Right cardiac atrium (tissue), 5 donors: ENCODE measurements around the gene TTC7B. TPM values are rescaled to one million over a fixed set of nuclear protein-coding genes. Genes with fewer than 3 reads are reported as not detected.

Experiments
- ATAC-seq, 2 donors: fragments of 200-7000 bp; cut with Tn5 transposase; one replicate each; pipeline versions ENCODE4 v1.8.0 to v1.9.1; 2020; ENCODE audit warnings: moderate library complexity in 2 of 2, mild to moderate bottlenecking in 1 of 2
- DNase-seq, 3 donors: peaks; one replicate each; pipeline ENCODE4 v3.0.0-alpha.2; 2020
- H3K27ac ChIP-seq: one replicate; pipeline ENCODE4 v1.5.1; 2013; ENCODE audit warnings: mild to moderate bottlenecking, low read length, control low read depth, moderate library complexity
- H3K27me3 ChIP-seq: one replicate; pipeline ENCODE4 v1.6.1; 2013; ENCODE audit not compliant: control insufficient read depth, insufficient read depth
- H3K4me1 ChIP-seq: one replicate; pipeline ENCODE4 v1.6.1; 2013; ENCODE audit warnings: low read length; ENCODE audit not compliant: control insufficient read depth, insufficient read depth
- H3K4me3 ChIP-seq: one replicate; pipeline ENCODE4 v1.5.1; 2013; ENCODE audit warnings: low read length, control low read depth
- H3K9me3 ChIP-seq: one replicate; pipeline ENCODE4 v1.6.1; 2013; ENCODE audit warnings: low read length; ENCODE audit not compliant: control insufficient read depth
- WGBS: extraction: QIAGEN DNeasy Blood & Tissue Kit; methylation state at CpG from one replicate; pipeline ENCODE4 v1.1.7; 2013; 5-methylcytosine and 5-hydroxymethylcytosine counted together
- intact Hi-C, 4 donors: fragments of 100-400 bp; cut with DNase I; formaldehyde crosslinking; loops; one replicate each; pipeline versions ENCODE4 v1.11.0 to v1.14.0; 2022 to 2023
- polyA plus RNA-seq: library from polyadenylated mRNA; stranded (reverse); fragments of 200-250 nt; gene quantifications from one replicate; pipeline ENCODE4 v1.2.3, GENCODE V29; 2013
- total RNA-seq, 4 donors: library from RNA; stranded (reverse); fragmentation: NEBNext Ultra II Directional; extraction: Animal tissue kit (Norgen Biotek cat#: 25700); gene quantifications; one replicate each; pipeline ENCODE4 v1.2.1, GENCODE V29; 2021
- donor health status: healthy with polysubstance abuse.
- donor health status: DM: no; HTN: yes; CAD: no.
- donor health status: DM: no; HTN: no; CAD: no.
- donor health status: DM: no; HTN: yes; CAD: no; lungs with severe emphysema.
- donor health status: DM: yes; HTN: yes; CAD: no.

Gene TTC7B
- total and polyA plus RNA-seq, 5 donors, result 38.1 to 88.7 (median 82.8) TPM

DNA sequence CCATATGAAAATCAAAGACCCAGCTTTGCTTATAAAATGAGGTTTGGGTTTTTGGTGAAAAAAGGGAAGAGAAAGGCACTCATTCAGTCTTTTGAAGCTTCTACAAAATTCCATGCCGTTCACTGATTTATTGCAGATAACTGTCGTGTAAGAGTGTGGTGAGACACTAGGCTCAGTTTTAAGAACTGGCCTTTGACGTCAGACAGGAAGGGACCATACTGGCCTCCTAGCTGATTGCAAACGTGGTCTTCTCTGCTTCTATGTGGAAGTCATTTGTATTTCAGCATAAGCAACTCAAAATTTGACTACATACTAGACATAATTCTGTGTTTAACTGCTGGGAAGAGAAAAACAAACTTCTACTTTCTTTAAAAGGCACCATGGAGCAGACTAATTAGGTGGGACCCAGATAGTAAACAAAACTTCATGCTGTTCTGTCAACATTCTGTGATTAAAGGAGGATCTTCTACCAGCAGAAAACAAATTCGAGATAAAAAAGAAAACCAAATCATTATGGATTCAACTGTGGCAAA lies 168.7 kb downstream of the TTC7B start:
- intact Hi-C loops, result no loop called here

DNA sequence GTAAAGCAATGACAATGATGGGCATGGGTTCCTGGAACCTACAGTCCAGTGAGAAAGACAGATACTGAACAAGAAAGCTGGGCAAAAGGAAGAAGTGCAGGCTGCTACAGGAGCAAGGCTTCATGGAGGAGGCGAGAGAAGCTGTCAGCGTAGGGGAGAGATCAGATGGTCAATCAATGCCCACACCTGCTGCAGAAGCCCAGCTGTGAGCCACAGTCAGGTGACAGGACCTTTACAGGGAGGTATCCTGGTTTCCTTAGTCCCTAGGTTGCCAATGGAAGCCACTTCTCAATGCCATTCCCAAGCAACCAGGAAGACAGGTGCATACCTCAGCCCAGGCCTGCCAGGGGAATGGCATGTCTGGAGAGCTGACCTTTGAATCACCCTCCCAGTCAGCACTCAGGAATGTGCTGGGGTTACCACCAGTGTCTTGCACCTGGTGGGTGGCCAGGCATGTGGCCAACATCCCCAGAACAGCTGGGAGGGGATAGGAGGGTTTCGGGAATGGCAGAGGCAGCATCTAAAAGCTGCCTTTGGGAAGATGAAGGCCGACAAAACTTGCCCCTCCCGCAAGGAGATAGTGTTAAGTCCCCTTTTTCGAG lies 170.3 kb downstream of the TTC7B start:
- no peak for DNase-seq
- intact Hi-C loops, result no loop called here
- H3K4me1 ChIP-seq, result peaks cover 6% of the 10 kb centered on the region
- no peak for ATAC-seq
- no peak overlapping the region for H3K4me3 ChIP-seq
- 95% methylated on average over 6 of the region's 6 CpGs for WGBS
- no peaks in the 10 kb centered on the region for H3K9me3 ChIP-seq
- H3K27me3 ChIP-seq, result no peaks in the 10 kb centered on the region
- no peak overlapping the region for H3K27ac ChIP-seq

More for the DNA sequence above, 168.7 kb downstream of the TTC7B start:
- no peaks in the 10 kb centered on the region for H3K27me3 ChIP-seq
- no peak overlapping the region for H3K4me3 ChIP-seq
- peaks cover 4% of the 10 kb centered on the region for H3K4me1 ChIP-seq
- WGBS, result 53% methylated on average over 5 of the region's 5 CpGs
- DNase-seq, result no peak
- ATAC-seq, result no peak
- H3K9me3 ChIP-seq, result no peaks in the 10 kb centered on the region
- H3K27ac ChIP-seq, result no peak overlapping the region

DNA sequence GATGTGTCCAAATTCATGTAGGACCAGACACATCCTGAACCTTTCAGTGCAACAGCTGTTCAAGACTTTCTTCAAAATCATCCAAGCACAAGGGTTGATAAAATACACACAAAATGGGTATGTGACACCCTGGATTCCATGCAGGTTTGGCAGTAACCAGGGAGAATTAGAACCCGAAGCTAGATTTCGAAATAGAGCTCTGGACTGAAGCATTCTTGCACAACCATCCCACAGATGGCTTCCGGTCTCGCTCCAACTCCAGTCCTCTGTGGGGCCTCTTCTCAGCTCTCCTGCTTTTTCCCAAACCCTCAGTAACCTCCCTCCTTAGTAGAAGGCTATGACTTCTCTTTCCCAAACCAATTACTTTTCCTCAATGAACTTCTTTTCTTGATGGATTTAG lies 171.3 kb downstream of the TTC7B start:
- H3K27ac ChIP-seq, result no peak overlapping the region
- no peaks in the 10 kb centered on the region for H3K27me3 ChIP-seq
- no peaks in the 10 kb centered on the region for H3K9me3 ChIP-seq
- ATAC-seq (peak; percentile 75 to 83), DNase-seq (peak; percentile 57 to 76 (median 76))
- peaks cover 6% of the 10 kb centered on the region for H3K4me1 ChIP-seq
- no peak overlapping the region for H3K4me3 ChIP-seq
- intact Hi-C loops, result no loop called here
- 59% methylated on average over 4 of the region's 4 CpGs for WGBS

DNA sequence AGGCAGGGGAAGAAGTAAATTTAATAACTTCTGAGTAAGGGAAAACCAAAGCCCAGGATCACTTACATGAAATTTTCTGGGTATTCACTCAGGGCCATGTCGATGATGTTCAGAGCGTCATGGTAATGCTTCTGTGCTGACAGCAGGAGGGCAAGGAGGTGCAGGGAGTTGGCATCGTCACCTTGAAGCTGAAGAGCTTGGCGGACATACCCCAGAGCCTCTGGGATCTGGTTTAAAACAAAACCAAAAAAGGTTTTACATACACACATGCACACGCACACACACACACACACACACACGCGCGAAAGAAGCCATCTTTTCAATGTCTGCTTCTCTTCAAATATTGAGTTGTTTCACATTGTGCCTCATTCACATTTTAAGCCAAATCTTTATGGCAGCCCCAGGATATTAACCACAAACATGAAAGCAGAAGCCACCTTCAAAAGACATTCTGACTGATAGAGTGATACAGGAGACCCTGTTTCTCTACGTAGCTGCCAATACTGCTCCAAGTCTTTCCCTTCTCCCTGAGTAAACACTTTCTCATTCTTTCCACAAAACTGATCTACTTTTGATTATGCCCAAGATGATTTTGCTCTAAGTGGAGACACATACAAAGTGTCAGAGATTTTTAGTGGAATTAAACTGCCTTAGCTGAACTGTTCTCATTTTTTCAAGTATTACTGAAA lies 172.1 kb downstream of the TTC7B start:
- DNase-seq (no peak), ATAC-seq (no peak)
- intact Hi-C loops, result no loop called here
- WGBS, result 67% methylated on average over 9 of the region's 9 CpGs
- Histone ChIP-seq H3K9me3 (no peaks in the 10 kb centered on the region), H3K4me1 (peaks cover 6% of the 10 kb centered on the region), H3K27me3 (no peaks in the 10 kb centered on the region), H3K4me3 (no peak overlapping the region), H3K27ac (no peak overlapping the region)

DNA sequence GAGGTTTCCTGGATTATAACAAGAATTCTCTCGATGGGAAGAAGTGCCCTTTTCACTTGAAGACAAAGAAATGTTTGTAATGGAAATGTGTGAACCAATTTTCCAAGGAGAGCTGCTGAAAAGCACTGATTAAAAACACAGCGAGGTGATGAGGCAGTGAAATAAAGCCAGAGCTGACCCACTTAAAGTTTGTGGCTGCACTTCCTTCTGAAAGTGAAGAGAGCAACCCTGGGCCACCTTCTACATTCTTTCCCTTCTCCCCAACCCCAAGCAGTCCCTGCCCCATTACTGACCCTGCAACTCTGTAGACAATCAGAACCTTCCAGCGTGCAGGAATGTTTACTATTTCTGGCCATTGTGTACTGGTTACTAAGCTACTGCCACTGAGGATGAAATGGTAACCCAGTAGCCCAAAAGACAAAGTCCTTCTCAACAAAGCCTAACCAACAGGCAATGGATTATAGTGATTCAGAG lies 173.9 kb downstream of the TTC7B start:
- no peak for DNase-seq
- peak; percentile 72 to 73 for ATAC-seq
- Histone ChIP-seq H3K27me3 (no peaks in the 10 kb centered on the region), H3K4me1 (peaks cover 6% of the 10 kb centered on the region), H3K4me3 (no peak overlapping the region), H3K9me3 (no peaks in the 10 kb centered on the region), H3K27ac (no peak overlapping the region)
- 23% methylated on average over 3 of the region's 3 CpGs for WGBS
- intact Hi-C loops, result no loop called here

DNA sequence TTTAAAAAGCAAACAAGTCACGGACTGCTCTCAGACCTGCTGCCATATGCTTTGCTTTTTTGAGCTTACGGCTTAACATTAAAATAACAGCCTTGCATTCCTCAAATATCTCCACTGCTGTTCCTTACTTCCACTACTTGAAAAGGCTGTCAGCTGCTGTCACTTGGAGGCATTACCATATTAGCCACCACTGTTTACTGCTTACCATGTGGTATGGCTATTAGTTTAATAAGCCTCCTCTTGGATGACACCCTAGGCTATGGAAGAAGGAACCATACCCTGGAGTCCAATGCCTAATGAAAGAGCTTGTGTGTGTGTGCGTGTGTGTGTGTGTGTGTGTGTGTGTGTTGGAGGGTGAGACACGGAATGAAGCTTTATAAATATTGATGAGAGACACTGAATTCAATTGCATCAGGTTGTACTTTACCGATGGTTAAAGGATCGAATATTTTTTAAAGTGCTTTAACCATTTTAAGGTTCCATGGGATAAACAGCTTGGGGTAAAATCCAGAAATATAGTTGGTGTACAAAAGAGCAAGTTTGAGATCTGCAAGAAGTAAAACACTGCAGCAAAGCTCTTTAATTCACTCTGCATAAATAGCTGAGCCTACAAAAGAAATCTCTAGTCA lies 174.5 kb downstream of the TTC7B start:
- Histone ChIP-seq H3K27me3 (no peaks in the 10 kb centered on the region), H3K4me3 (no peak overlapping the region), H3K9me3 (no peaks in the 10 kb centered on the region), H3K4me1 (peaks cover 6% of the 10 kb centered on the region), H3K27ac (peak overlapping the region; percentile 15)
- ATAC-seq (no peak), DNase-seq (no peak)
- WGBS, result 53% methylated on average over 6 of the region's 6 CpGs
- intact Hi-C loops, result no loop called here

DNA sequence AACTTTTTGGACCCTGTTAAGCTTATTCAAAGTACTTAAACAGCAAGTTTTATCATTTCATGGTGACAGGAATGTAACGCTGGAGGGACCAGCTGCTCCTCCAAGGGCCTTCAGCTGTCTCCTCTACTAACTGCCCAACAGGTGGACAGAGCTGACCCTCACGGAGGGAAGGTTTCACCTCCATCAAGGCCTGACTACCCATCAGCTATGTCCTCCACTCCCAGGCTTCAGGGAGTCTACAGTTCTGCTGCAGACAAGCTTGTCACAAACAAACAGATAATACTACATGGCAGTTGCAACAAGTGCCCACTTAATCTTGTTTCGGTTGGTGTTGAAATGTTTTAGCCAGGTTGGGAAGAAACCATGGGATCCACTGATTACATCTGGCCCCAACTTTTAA lies 175.1 kb downstream of the TTC7B start:
- no peak for DNase-seq
- no peaks in the 10 kb centered on the region for H3K9me3 ChIP-seq
- H3K27me3 ChIP-seq, result no peaks in the 10 kb centered on the region
- 64% methylated on average over 3 of the region's 3 CpGs for WGBS
- H3K4me1 ChIP-seq, result peaks cover 6% of the 10 kb centered on the region
- peak in 1 of 2 donors; percentile 44 for ATAC-seq
- intact Hi-C loops, result no loop called here
- H3K27ac ChIP-seq, result peak overlapping the region; percentile 39
- H3K4me3 ChIP-seq, result no peak overlapping the region

DNA sequence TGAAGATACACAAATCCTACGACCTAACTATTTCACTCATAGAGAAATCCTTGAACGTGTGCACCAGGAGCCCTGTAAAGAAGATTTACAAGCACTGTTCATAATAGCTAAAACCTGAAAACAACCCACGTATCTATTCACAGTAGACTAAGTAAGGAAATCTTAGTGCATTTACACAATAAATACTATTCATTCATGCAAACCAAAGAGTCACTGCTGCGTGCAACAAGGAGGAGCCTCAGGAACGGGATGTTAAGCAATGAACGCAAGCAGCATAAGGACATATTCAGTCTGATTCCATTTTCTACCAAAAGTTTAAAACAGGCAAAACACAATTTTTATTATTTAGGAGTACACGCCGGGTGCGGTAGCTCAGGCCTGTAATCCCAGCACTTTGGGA lies 176.6 kb downstream of the TTC7B start:
- no peaks in the 10 kb centered on the region for H3K9me3 ChIP-seq
- 92% methylated on average over 9 of the region's 9 CpGs for WGBS
- ATAC-seq (no peak), DNase-seq (no peak)
- intact Hi-C loops, result no loop called here
- peaks cover 2% of the 10 kb centered on the region for H3K4me1 ChIP-seq
- H3K27ac ChIP-seq, result no peak overlapping the region
- no peak overlapping the region for H3K4me3 ChIP-seq
- H3K27me3 ChIP-seq, result no peaks in the 10 kb centered on the region

DNA sequence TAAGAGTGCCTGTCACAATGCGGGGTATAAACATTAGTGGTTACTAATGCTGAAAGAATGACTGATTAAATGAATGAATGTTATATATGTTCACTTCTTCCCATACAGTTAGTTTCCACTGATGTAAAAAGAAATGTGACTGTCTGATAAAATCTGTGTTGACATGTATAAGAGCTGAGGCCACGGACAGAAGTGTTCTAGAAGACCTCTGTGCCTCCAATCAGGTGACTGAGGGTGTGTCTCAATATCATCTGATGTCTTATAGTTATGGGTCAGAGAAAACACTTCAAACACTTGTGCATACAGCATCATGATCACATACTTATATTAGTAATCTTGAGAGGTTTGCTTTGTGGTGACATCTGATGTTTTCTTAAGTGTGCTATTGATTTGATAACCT lies 183.4 kb downstream of the TTC7B start:
- WGBS, result 81% methylated on average over 2 of the region's 2 CpGs
- intact Hi-C loops, result no loop called here
- Histone ChIP-seq H3K4me3 (no peak overlapping the region), H3K9me3 (no peaks in the 10 kb centered on the region), H3K4me1 (peaks cover 10% of the 10 kb centered on the region), H3K27me3 (no peaks in the 10 kb centered on the region), H3K27ac (no peak overlapping the region)
- ATAC-seq (no peak), DNase-seq (no peak)

DNA sequence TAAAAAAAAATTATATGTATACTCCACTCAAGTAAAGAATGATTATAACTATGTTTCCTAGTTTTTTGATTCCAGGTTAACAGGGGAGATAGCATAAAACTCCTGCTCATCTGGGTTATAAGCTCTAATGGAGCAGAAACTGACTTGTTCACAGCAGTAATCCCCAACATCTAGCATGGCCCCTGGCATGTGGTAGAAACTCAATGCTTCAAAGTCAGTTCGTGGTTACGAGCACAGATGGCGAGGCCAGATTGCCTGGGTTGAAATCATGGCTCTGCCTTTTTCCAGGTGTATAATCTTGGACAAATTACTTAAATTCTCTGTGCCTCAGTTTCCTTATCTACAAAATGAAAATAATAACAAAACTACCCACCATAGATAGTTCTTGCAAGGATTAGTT lies 183.8 kb downstream of the TTC7B start:
- no peaks in the 10 kb centered on the region for H3K9me3 ChIP-seq
- no peak overlapping the region for H3K4me3 ChIP-seq
- intact Hi-C loops, result no loop called here
- DNase-seq (no peak), ATAC-seq (no peak)
- peaks cover 13% of the 10 kb centered on the region for H3K4me1 ChIP-seq
- no peaks in the 10 kb centered on the region for H3K27me3 ChIP-seq
- 95% methylated on average over 3 of the region's 3 CpGs for WGBS
- no peak overlapping the region for H3K27ac ChIP-seq

DNA sequence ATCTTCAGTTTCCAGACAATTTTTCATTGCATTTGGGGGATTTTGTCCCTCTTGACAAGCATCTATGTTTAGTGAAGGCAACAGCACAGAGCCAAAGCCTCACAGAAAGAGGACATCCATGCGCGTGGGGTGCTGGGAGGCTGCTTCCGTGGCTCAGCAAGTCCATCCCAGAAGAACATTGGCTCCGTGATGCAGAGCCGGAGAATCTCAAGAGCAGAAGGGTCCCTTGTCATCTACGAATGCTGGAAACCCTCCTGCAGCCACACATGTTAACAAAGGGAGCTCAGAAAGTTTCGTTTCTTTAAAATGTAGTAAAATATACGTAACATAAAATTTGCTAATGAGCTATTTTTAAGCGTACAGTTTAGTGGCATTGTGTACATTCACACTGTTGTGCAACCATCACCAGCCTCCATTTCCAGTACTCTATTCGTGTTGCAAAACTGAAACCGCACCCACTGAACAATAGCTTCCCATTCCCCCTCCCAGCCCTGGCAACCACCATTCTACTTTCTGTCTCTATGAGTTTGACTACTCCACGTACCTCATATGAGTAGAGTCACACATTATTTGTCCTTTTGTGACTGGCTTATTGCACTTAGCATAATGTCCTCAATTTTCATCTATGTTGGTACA lies 185.9 kb downstream of the TTC7B start:
- peaks cover 13% of the 10 kb centered on the region for H3K4me1 ChIP-seq
- DNase-seq (no peak), ATAC-seq (peak; percentile 36 to 43)
- WGBS, result 67% methylated on average over 12 of the region's 12 CpGs
- no peaks in the 10 kb centered on the region for H3K27me3 ChIP-seq
- intact Hi-C loops, result no loop called here
- no peak overlapping the region for H3K27ac ChIP-seq
- no peaks in the 10 kb centered on the region for H3K9me3 ChIP-seq
- H3K4me3 ChIP-seq, result no peak overlapping the region
